Measurements from ENCODE around the gene RIMBP2.

DNA sequence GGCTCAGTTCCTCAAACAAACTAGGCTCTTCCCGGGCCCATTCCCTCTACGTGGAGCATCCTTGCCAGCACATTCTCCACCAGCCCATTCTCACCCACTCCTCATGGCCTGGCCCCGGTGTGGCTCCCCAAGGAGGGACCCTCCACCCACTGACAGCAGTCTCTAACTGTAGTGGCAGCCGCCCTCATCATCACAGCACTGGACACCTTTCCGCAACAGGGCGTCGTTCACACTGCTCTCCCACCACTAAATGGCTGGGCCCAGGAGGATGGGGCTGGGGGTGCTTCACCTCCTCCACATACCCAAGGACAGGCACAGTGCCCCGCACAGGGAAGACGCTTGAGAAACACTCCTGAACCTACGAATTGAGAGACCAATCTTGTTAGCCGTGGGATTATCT is 123.0 kb downstream of the RIMBP2 start:
- TF ChIP-seq, protein P1, sequence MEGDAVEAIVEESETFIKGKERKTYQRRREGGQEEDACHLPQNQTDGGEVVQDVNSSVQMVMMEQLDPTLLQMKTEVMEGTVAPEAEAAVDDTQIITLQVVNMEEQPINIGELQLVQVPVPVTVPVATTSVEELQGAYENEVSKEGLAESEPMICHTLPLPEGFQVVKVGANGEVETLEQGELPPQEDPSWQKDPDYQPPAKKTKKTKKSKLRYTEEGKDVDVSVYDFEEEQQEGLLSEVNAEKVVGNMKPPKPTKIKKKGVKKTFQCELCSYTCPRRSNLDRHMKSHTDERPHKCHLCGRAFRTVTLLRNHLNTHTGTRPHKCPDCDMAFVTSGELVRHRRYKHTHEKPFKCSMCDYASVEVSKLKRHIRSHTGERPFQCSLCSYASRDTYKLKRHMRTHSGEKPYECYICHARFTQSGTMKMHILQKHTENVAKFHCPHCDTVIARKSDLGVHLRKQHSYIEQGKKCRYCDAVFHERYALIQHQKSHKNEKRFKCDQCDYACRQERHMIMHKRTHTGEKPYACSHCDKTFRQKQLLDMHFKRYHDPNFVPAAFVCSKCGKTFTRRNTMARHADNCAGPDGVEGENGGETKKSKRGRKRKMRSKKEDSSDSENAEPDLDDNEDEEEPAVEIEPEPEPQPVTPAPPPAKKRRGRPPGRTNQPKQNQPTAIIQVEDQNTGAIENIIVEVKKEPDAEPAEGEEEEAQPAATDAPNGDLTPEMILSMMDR (IDR thresholded peaks at IDR 0.05; ENCODE audit: borderline replicate concordance, extremely low read depth, low read length, poor library complexity, severe bottlenecking), result no peak
- TF ChIP-seq EZH2 (IDR thresholded peaks at IDR 0.05; ENCODE audit: borderline replicate concordance, low read depth, low read length, severe bottlenecking), result no peak
